Hypothalamus (tissue), 51 donors: Measurements from ENCODE around the gene SPOCK3.
A peak's percentile ranks its signal among the peaks of the same experiment; 100 is the strongest.

Experiments
- DNase-seq, 51 donors: peaks; one replicate each; lab custom pipeline; 2025; lab: John Stamatoyannopoulos, UW

Gene SPOCK3

DNA sequence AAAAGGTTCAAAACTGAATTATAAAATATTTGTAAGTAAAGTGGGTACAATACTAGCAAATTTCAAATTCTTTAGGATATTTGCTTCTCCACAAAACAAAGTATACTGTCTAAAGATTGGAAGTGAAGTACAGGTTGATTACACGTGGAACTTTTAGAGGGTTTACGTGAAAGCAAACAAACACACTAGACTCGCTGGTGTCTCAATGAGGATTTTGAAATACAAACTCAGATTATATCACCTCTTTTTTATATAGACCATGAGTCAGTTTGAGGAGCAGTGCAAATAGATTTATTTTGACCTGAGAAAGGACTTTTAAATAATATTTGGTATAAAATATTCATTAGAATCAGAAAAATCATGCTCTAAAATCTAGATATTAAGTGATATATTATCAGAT, 185.0 kb downstream of the SPOCK3 start:
- no peak for DNase-seq

DNA sequence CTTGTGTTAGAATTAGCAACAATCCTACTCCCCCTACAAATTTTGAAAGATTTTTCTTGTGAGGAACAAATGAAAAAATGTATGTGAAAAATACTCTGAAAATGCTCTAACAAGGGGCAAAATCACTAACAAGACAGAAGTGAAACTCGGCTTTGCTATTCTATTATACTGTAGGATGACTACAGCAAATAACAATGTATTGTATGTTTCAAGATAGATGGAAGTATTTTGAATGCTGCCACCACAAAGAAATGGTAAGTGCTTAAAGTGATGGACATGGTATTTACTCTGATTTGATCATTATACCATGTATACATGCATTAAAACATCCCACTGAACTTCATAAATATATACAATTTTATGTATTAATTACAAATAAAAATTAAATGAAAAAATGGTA, 192.8 kb downstream of the SPOCK3 start:
- DNase-seq: no peak

DNA sequence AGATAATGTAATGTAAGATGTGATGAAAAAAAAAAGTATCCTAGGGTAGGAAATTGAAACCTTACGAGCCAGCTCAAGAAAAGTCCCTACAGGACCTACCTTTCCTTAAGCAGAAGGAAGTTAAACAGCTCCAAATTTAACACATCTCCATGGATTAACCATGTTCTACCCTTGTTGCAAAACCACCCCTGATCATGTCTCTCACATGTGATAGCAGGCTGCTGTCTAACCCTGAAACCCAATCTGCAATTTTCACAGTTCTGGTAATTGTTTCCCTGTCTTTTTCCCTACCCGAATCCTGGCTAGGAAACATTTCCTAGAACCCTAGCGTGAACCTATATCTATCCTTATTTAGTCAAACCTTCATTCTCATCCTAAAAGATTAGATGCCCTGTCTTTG, 198.9 kb downstream of the SPOCK3 start:
- DNase-seq: no peak

DNA sequence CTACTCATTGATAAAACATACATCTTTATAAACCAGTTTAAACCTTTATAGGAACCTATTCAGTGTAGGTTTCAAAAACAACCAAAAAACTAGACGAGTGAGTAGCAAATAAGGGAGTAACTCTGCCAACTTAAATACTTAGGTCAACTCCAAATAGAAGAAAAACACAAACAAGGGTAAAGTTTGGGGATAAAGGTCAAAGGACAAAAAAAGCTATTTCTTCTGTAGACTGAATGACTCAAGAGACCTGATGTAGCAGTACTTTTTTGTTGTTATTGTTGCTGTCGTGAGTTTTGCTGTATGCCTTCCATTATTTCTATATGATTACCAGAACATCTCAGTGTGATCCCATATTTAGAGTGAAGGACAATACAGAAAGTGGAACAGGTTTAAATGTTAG, 199.3 kb downstream of the SPOCK3 start:
- DNase-seq: no peak

DNA sequence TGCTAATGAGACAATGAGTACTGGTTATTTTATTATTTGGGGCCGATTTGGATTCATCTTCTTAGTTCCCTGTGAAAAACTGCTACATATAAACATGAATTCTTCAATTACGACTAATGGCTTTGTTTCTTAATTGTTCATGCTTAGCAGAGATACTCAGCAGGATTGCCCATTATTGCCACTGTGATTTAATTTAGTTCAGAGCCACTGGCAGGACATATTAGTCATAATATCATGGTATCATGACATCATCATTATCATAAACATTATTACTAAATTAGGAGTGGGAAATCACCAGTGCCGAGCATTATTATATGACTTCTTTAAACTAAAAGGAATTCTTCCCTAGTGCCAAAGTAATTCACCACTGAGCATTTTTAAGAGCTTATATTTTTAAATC, 201.4 kb downstream of the SPOCK3 start:
- DNase-seq: no peak

DNA sequence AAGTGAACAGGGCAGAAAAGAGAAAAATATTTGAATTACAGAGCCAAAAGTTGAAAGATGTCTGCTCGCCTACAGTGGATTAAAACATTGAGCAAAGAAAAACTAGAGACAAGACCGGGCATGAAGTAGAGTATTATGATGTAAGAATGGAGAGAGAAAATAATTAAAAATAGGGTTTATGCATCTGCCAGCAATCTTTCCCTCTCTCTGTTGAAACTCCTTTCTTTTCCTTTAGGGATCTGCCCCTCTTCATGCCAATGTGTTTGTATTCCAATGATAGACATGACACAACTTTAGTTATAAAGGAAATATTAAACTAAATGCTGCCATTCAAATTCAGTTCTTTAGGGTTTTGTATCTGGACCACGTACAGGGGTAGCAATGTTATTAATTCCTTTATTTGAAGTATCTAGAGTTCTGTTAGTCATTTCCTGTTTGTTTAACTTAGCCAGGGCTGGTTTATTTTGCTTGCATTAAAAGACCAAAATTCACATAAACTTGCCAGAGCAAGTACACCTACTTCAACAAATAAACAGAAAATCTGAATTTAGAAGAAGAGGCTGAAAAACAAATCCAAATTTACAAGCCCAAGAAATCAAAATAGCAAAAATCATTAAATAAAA, 202.6 kb downstream of the SPOCK3 start:
- no peak for DNase-seq

DNA sequence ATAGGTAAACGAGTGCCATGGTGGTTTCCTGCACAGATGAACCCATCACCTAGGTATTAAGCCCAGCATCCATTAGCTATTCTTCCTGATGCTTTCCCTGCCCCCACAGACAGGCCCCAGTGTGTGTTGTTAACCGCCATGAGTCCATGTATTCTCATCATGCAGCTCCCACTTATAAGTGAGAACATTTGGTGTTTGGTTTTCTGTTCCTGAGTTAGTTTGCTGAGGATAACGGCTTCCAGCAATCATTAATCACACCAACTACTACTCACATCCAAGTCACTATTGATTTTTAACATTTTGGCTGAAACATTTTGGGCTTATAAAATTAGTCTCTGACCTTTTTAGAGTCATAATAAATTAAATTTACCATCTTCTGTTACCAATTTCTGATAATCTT, 205.3 kb downstream of the SPOCK3 start:
- no peak for DNase-seq

DNA sequence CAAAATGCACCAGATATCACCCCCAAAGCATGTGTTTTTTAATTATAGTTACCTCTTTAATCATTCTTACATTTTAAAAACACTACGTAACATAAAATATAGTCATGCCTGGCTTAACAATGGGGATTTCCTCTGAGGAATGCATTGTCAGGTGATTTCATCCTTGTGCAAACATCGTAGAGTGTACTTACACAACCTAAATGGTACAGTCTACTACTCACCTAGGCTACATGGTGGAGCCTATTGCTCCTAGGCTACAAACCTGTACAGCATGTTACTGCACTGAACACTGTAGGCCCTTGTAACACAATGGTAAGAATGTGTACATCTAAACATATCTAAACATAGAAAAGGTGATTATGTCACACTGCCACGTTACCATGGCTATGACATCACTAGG, 208.6 kb downstream of the SPOCK3 start:
- DNase-seq: no peak

DNA sequence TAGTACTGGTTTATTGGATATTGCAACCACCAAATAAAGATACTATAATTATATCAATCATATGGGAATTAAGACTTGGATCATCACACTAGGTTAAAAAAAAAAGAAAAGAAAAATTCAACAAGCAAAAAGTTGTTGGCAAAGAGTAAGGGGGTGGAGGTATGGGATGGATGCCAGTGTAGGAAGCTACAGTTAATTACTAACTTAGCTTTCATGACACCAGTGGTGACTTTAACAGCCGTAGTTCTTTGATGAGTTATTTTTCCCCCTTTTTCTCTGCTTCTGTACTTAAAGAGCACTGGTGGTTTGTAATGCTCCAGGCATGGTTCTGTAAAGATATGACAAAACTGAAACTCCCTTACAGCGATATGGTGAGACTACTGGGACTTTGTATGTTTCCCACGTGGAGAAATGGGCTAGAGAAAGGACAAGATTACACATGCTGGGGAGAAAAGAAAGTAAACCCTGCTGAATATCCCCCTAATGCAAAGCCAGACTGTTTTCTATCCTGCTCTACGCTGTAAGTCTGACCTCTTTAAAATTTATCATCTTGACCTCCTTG, 210.8 kb downstream of the SPOCK3 start:
- no peak for DNase-seq

DNA sequence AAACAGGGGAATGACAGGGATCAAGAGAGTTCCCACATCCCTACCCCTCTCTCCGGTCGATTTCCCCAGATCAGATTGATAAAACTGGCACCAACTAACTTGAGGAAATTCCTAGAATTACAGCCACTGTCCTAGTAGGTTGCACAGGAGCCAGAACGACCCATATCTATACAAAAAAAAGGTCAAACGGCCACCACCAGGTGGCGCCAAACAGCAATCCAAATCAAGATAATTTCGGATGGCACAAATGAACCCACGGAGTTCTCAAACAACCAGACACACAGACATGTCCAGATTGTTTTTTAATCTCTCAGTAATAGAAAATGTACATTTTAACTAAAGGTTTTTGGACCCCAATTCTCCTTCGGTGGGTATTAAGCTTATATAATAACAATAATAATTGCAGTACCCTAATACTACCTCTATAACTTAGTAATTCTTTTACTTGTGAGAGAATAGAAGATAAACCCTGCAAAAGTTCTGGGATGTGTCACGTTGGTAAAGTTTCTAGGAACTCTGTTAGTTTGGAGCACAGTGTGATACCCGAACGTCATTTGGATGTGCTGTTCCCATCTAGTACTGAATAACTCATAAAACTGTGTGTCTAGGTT, 212.6 kb downstream of the SPOCK3 start:
- peak in 48 of 51 donors; percentile 1 to 86 (median 50) for DNase-seq

DNA sequence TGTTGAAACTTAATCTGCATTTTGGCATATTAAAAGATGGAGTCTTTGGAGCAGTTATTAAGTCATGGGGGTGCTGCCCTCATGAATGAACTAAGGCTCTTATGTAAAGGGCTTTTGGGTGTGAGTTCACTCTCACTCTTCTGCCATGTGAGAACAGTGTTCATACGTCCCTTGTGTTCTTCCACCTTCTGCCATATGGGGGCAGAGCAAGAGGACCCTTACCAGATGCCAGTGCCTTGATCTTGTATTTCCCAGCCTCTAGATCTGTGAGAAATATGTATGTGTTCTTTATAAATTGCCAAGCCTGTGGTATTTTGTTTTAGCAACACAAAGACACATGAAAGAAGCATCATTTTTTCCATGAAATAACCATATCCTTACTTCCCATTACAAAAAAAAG, 213.9 kb downstream of the SPOCK3 start:
- DNase-seq: no peak

DNA sequence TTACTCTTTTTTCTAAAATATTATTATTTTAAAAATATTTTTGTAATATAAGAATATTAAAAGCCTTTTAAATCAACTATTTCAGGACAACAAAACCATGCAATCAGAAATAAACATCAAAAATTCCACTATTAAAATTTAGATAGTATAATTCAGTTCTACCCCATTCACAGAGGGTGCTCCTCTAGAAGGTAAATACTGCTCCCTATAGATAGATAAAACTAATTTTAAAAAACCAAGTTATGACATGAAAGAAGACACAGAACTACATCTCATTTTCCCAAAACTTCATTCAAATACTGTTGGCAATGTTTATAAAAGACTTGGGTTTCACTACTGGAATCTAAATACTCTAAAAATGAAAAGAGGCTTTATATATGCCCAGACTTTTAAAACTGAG, 219.3 kb downstream of the SPOCK3 start:
- no peak for DNase-seq

DNA sequence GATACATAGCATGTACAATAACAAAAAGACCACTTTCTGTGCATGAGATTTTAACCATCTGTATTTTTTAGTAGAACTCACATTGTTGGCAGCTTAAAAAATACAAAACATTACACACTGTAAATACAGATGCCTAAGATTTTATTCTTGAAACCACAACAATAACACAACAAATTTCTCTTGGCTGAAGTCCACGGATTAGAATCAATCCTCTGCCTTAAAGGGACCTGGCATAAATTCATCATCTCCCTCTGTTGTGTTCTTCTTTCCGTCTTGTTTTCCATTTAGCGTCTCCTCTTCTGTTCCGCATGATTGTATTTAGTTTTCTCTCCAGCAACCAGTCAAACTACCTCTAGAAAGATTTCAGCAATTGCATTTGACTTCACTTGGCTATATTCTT, 231.0 kb downstream of the SPOCK3 start:
- DNase-seq: no peak

DNA sequence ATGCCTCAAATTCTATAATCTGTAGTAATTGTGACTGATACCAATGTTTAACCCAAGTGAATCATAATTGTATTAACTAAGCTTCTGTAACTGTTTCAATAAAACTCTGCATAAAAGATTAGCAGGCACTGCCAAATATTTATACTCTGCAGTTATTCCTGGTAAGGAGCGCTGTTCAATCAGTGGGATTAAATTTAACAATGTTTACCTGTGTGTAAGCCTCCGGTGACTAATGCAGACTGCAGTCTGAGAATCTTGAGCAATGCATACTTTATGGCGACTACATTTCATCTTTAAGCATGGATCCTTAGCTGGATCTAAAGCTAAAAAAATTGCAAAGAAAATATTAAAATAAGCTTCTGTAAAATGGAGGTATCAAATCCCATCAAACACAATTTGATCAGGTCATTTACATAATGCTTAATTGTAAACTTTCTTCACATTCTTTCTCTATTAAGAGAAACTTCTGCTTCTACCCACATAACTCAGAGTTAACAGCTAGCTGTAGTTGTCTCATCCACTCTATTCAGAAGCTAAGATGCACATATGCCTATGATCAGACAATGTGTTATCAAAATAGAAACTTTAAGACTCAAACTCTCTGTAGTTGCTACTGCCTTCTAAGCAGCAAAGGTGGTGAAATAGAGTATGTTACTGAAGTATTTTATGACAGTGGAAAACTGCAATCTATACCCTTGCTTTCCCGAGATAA, 234.0 kb downstream of the SPOCK3 start:
- no peak for DNase-seq

DNA sequence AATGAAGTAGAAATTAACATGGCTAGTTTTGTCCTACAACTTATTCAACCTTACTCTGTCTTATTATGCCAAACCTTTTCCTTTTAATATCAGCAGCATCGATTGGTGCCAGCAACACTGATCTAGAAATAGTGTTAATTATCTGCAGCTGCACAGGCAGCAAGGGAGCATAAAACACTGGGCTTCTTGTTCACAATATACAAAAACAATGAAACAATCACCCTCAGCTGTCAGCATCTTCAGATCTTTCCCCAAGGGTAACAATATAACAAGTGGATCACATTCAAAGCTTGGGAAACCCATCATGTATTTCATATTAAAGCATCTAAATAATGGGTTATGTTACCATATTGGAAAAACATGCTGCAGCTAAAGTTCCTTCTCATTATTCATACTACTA, 238.1 kb downstream of the SPOCK3 start:
- peak in 8 of 51 donors; percentile 6 to 81 (median 31) for DNase-seq

DNA sequence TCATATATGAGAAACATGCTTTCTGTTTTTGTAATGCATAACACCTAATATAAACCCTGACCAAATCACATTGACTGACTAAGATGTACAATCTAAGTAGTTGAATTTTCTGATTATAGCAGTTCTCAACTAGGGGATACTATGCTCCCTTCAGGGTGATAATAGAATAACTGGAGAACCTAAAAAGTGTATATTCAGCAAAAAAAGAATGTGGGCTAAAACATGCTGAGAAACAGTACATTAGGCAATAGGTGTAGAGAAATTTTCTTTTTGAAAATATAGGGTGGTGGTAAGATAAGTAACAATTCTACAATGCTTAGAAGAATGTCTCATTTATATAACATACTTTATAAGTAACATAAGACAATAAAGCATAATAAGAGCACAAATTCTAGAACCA, 239.6 kb downstream of the SPOCK3 start:
- no peak for DNase-seq

DNA sequence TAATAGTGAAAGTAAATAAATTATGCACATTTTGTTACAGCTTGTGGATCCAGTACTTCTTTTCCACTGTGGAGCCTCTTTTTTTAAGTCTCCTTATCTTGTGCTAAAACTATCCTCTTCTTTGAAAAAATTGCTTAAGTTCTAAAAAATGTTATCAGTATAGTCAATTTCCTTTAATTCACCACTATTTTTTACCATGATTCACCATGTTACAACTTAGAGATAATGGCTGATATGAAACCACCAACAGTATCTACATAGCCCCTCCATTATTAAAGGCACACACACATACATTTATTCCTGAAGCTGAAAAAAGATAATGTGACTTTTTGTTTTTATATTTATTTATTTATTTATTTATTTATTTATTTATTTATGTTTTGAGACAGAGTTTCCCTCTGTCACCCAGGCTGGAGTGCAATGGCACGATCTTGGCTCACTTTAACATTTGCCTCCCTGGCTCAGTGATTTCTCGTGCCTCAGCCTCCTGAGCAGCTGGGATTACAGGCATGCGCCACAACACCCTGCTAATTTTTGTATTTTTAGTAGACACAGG, 243.2 kb downstream of the SPOCK3 start:
- no peak for DNase-seq

DNA sequence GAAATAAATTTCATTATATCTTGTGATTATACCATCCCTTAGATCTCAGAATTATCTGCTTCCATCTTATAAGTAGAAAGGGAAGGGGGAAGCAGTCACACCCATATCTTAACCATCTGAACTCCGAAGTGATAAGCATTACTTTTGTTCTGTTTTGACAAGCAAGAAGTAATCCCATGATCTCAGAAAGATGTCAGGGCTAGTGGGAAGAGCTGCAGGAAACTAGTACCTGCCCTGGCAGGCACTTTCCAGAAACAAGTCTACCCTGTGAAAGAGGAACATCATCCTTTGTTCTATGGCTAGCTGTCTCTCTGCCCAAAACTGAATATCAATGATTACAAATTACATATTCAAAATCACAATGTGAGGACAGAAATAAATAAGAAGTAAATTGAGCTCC, 244.4 kb downstream of the SPOCK3 start:
- no peak for DNase-seq

DNA sequence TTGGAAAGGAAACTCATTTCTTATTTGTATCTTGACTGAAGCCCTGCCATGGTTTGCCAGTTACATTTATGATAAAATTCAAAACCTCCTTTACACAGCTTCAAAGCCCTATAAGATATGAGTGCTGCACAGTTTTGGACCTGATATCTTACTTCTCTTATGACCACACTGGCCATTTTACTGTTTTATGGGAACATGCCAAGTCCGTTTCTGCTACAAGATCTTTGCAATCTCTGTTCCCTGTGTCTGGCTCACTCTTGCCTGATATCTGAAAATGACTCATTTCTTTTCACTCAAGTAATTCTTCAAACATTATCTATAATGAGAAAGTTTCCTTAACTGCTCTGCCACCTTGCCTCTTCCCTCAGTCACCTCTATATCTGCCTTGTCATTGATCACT, 247.3 kb downstream of the SPOCK3 start:
- no peak for DNase-seq

DNA sequence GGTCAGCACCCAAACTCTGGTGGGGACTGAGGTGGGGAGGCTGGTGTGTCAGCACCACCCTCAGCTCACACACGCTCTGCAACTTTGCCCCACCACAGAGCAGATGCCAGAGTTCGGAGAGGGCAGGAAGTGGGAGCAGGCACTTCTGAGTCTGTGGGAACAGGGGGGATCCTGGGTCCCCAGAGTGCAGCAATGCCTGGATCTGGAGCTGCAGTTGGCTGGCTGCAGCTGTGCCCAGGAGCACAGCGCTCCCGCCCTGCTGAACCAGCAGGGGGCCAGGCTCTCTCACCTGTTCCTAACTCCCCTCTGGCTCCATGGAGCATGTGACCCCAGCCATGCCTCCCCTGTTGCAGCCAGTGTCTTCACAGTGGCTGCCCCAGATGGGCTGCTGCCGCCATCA, 252.4 kb downstream of the SPOCK3 start:
- no peak for DNase-seq

DNA sequence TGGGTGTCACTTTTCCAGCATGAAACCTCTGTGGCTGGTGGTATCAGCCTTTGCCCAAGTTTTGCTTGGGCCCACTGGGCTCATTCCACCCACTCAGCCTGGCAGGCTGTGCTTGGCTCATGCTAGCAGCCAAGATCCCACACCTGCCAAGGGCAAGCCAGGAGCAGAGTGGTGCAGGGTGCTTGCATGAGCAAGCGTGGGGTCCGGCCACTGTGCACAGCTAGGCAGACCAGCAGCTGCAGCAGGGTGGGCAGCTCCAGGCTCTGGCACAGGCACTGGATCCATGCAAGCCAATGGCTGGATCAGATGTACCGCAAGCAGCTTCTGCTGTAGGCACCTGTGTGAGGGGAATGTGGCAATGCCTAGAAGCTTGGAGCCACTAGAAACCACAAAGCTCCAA, 253.9 kb downstream of the SPOCK3 start:
- no peak for DNase-seq

DNA sequence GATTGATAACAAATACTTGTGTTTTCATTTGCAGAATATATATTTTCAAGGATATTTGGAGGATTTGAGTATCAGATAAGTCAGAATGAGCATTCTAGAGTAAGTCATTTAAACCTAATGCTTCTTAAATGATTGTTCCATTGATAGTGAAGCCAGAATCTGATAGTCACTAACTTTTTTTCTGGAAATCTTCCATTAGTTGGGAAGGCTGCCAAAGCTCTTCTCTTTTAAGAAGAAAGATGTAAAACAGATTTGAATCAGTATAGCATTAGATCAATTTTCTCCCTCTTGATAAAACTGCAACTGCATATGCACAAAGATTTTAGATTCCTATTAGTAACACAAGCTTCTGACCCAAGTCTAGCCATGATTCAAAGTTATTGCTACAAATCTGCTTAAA, 256.7 kb downstream of the SPOCK3 start:
- no peak for DNase-seq
